Suprapubic skin (tissue), 4 donors: ENCODE data around the gene EME1. TPM values are rescaled to one million over a fixed set of nuclear protein-coding genes. Genes with fewer than 3 reads are reported as not detected.
"Not testable (repeated sequence)": the region's sequence is repeated elsewhere in the genome, so short reads cannot be mapped to it uniquely, and the experiment has no call there.

ENCODE experiments used
- DNase-seq, 2 donors: peaks; one replicate each; pipeline ENCODE4 v3.0.0-alpha.2; 2019; ENCODE audit warnings: low spot score in 2 of 2
- H3K27ac ChIP-seq: fragments of 200-600 bp; sonication (generic); one replicate; pipeline ENCODE4 v1.5.1; 2019
- H3K27me3 ChIP-seq: fragments of 200-600 bp; sonication (generic); one replicate; pipeline ENCODE4 v1.5.1; 2019
- H3K36me3 ChIP-seq: fragments of 200-600 bp; sonication (generic); one replicate; pipeline ENCODE4 v1.5.1; 2019
- H3K4me1 ChIP-seq: fragments of 200-600 bp; sonication (generic); one replicate; pipeline ENCODE4 v1.5.1; 2019
- H3K4me3 ChIP-seq: fragments of 200-600 bp; sonication (generic); one replicate; pipeline ENCODE4 v1.5.1; 2019; ENCODE audit warnings: mild to moderate bottlenecking
- H3K9me3 ChIP-seq: fragments of 200-600 bp; sonication (generic); one replicate; pipeline ENCODE4 v1.5.1; 2019
- EP300 ChIP-seq: sonication (generic); formaldehyde crosslinking; IDR thresholded peaks from one replicate; pipeline ENCODE4 v1.6.1; 2017; ENCODE audit warnings: antibody characterized with exemption
- POLR2A ChIP-seq, 2 donors: fragments of 450-650 bp; IDR thresholded peaks; one replicate each; pipeline ENCODE4 v1.6.1; 2017; ENCODE audit warnings: antibody characterized with exemption in 2 of 2, mild to moderate bottlenecking in 2 of 2, moderate library complexity in 2 of 2
- POLR2AphosphoS5 ChIP-seq, 3 donors: sonication (generic); formaldehyde crosslinking; IDR thresholded peaks; one replicate each; pipeline ENCODE4 v1.6.1; 2017; ENCODE audit warnings: antibody characterized with exemption in 3 of 3
- WGBS: methylation state at CpG from one replicate; pipeline ENCODE4 v1.1.5; 2018; 5-methylcytosine and 5-hydroxymethylcytosine counted together
- total RNA-seq, 4 donors: library from RNA; depleted of rRNA; stranded (reverse); fragments of >200 nt; gene quantifications; one replicate each; pipeline ENCODE4 v1.1.0, GENCODE V29; 2016
- TF ChIP-seq, protein P1 (sequence below), 2 donors: fragments of 200-600 bp in 1 of 2; fragments of 450-650 bp in 1 of 2; sonication (generic) in 1 of 2; IDR thresholded peaks; one replicate each; pipeline ENCODE4 v1.5.1; 2016 to 2019; ENCODE audit warnings: antibody characterized with exemption in 2 of 2, mild to moderate bottlenecking in 1 of 2, moderate library complexity in 1 of 2

The EME1 gene
- total RNA-seq, 4 donors from 2014 or later = 0.39 to 2.5 (median 0.98) TPM

DNA sequence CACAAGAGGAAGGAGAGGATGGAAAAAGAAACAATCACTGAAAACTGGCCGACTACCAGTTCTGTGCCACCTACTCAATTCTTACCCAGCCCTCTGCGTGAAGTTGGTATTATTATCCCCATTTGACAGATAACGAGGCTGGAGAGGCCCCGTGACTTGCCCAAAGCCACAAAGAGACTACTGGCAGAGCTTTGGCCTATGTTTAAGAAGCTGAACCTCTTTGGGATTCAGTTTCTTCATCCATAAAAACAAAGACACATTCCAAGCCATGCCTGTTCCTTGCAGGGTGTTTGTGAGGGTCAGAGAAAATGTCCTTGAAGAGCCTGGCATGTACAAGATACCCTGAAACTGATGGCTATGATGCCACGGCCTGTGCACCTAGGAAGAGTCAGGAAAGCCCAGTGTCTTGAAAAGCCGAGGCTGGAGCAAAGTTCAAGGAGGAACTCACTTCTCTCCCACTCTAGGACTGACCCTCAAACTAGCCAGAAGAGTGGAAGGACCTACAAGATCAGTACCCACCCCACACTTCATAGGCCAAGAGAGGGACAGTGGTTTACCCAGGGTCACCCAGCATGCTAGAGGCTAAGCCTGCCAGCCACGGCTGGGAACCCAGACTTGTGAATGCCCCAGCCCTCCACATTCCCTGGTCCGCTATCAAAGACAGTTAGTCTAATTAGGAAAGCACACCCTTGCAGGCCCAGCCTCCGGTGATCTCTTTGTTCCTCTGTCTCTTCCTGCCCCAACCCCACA lies 51.4 kb downstream of the EME1 start:
- 85% methylated on average over 8 of the region's 9 CpGs for WGBS
- no peaks in the 10 kb centered on the region for H3K36me3 ChIP-seq
- H3K4me3 ChIP-seq = no peak overlapping the region
- TF ChIP-seq, protein P1, sequence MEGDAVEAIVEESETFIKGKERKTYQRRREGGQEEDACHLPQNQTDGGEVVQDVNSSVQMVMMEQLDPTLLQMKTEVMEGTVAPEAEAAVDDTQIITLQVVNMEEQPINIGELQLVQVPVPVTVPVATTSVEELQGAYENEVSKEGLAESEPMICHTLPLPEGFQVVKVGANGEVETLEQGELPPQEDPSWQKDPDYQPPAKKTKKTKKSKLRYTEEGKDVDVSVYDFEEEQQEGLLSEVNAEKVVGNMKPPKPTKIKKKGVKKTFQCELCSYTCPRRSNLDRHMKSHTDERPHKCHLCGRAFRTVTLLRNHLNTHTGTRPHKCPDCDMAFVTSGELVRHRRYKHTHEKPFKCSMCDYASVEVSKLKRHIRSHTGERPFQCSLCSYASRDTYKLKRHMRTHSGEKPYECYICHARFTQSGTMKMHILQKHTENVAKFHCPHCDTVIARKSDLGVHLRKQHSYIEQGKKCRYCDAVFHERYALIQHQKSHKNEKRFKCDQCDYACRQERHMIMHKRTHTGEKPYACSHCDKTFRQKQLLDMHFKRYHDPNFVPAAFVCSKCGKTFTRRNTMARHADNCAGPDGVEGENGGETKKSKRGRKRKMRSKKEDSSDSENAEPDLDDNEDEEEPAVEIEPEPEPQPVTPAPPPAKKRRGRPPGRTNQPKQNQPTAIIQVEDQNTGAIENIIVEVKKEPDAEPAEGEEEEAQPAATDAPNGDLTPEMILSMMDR (IDR thresholded peaks at IDR 0.05) = no peak
- TF ChIP-seq POLR2AphosphoS5 (IDR thresholded peaks at IDR 0.05) = no peak
- no peak for TF ChIP-seq POLR2A (IDR thresholded peaks at IDR 0.05)
- no peak for TF ChIP-seq EP300
- no peak overlapping the region for H3K27ac ChIP-seq
- H3K27me3 ChIP-seq = no peaks in the 10 kb centered on the region
- DNase-seq = no peak
- peaks cover 65% of the 10 kb centered on the region for H3K4me1 ChIP-seq
- no peaks in the 10 kb centered on the region for H3K9me3 ChIP-seq

DNA sequence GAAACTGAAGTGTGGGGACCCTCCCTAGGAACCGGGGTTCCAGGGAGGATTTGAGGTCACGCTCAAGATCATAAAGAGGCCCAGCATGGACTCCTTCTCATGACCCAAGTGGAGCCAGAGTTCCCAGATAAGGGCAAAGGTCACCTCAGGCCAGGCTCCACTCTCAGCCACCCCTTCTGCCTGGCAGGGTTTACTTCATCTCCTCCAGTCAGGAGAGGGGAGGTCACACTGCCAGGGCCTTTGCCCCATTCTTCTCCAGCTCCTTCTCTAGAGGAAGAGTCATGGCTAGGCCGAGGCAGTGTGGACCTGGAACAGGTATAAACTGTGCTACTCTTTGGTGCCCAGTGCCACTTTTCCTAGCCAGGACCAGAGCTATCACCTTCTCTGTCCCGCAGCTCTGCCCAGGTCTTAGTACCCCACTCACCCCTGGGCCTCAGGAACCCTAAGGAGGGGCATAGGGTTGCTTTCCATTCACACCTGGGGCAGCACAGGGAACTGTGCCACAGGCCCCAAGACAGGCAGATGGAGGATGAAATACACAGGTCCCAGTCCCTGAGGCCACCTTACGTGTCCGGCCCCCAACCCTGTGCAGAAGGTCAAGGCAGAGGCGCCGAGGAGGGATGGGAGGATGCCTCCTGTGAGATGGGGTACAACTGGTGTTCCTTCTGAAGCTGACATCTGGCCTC lies 52.1 kb downstream of the EME1 start:
- TF ChIP-seq POLR2A (IDR thresholded peaks at IDR 0.05) = no peak
- WGBS = 85% methylated on average over 7 of the region's 8 CpGs
- H3K36me3 ChIP-seq = no peaks in the 10 kb centered on the region
- no peak for DNase-seq
- H3K4me1 ChIP-seq = peaks cover 70% of the 10 kb centered on the region
- H3K4me3 ChIP-seq = peak overlapping the region; percentile 67
- no peaks in the 10 kb centered on the region for H3K9me3 ChIP-seq
- H3K27ac ChIP-seq = peak overlapping the region; percentile 84
- no peaks in the 10 kb centered on the region for H3K27me3 ChIP-seq

DNA sequence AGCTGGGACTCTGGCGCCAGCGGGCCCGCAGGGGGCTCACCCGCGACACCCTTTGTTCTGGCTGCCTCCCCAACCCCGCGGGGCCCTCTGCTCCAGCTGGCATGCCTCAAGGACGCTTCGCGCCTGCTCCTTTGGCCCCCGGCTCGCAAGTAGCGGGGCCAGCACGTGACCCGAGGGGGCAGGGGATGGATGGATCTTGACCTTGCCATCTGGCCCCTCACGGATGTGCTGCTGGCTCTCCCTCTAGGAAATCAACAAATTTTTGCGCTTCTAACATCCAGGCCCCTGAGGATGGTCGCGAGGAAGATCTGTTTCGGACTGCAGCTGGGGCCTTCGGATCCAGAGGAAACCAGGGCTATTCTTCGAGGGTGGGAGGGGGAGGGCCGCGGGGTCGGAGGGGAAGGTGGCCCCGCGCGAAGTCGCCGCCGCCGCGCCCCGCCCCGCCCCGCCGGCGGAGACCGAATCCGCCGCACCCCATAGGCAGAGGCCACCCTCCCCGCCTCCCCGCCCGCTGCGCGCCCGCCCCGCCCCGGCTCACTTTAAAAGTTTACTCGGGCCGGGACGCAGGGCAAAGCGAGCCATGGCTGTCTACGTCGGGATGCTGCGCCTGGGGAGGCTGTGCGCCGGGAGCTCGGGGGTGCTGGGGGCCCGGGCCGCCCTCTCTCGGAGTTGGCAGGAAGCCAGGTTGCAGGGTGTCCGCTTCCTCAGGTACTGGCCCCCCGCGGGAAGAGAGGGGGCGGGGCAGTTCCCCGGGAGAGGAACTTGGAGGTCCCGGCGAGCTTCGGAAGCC lies 52.8 kb downstream of the EME1 start, which contains the start of gene ACSF2:
Gene ACSF2 (plus strand): TSS at position 537 of the 790 bp plus-strand sequence. CDS start 44 bp downstream, at position 581.
- H3K9me3 ChIP-seq = no peaks in the 10 kb centered on the region
- H3K4me1 ChIP-seq = peaks cover 70% of the 10 kb centered on the region
- H3K4me3 ChIP-seq = peak within 1 kb of the TSS; percentile 67
- no peak for TF ChIP-seq EP300
- TF ChIP-seq, protein P1 (IDR thresholded peaks at IDR 0.05) = no peak
- no peak for TF ChIP-seq POLR2A (IDR thresholded peaks at IDR 0.05)
- TF ChIP-seq POLR2AphosphoS5 (IDR thresholded peaks at IDR 0.05) = no peak
- H3K36me3 ChIP-seq = no peaks in the 10 kb centered on the region
- 8% methylated on average over 5 of the region's 70 CpGs for WGBS
- no peaks in the 10 kb centered on the region for H3K27me3 ChIP-seq
- peak; percentile 85 to 87 for DNase-seq
- peak within 1 kb of the TSS; percentile 84 for H3K27ac ChIP-seq

- Histone ChIP-seq H3K27me3 (no peaks in the 10 kb centered on the region), H3K4me3 (peak overlapping the region; percentile 67), H3K36me3 (no peaks in the 10 kb centered on the region), H3K27ac (peak overlapping the region; percentile 84), H3K9me3 (no peaks in the 10 kb centered on the region), H3K4me1 (peaks cover 70% of the 10 kb centered on the region)
- TF ChIP-seq, protein P1 (IDR thresholded peaks at IDR 0.05) = no peak
- TF ChIP-seq EP300 (no peak), POLR2A (IDR thresholded peaks at IDR 0.05) (no peak), POLR2AphosphoS5 (IDR thresholded peaks at IDR 0.05) (no peak)
- DNase-seq = no peak
- WGBS = 0% methylated on average over 3 of the region's 7 CpGs
Measured at GRCh38 chr17:50426472-50426782, 53.4 kb downstream of the EME1 start.

- WGBS = 10% methylated on average over 4 of the region's 4 CpGs
- Histone ChIP-seq H3K27ac (peak overlapping the region; percentile 84), H3K36me3 (no peaks in the 10 kb centered on the region), H3K27me3 (no peaks in the 10 kb centered on the region), H3K4me3 (peak overlapping the region; percentile 67), H3K4me1 (peaks cover 70% of the 10 kb centered on the region), H3K9me3 (no peaks in the 10 kb centered on the region)
- DNase-seq = no peak
- TF ChIP-seq, protein P1 (IDR thresholded peaks at IDR 0.05) = peak in 1 of 2 donors; percentile 9
- no peak for TF ChIP-seq EP300
Measured at GRCh38 chr17:50426814-50427787, 54.1 kb downstream of the EME1 start.

GRCh38 chr17:50428126-50428525 lies 55.1 kb downstream of the EME1 start:
- H3K4me3 ChIP-seq, H3K9me3 ChIP-seq, H3K27me3 ChIP-seq, DNase-seq, H3K36me3 ChIP-seq: not testable (repeated sequence)
- H3K27ac ChIP-seq = peak overlapping the region; percentile 84
- 66% methylated on average over 6 of the region's 6 CpGs for WGBS
- H3K4me1 ChIP-seq = peaks cover 70% of the 10 kb centered on the region
